ENCODE results near the gene ERG28.

The ERG28 gene

GRCh38 chr14:75675265-75675960, 14.7 kb upstream of the ERG28 start:
- DNase-seq (ENCODE audit: low read depth), result peak; percentile 84
- TF ChIP-seq CTCF (IDR thresholded peaks at IDR 0.05; ENCODE audit: insufficient read depth, low read depth, low read length, missing control alignments), result peak; percentile 37
- no peak overlapping the region for H3K4me3 ChIP-seq (ENCODE audit: low read length)

- no peak for TF ChIP-seq CTCF (IDR thresholded peaks at IDR 0.05; ENCODE audit: insufficient read depth, low read depth, low read length, missing control alignments)
- no peak for DNase-seq (ENCODE audit: low read depth)
Measured at GRCh38 chr14:75673345-75674035, 12.8 kb upstream of the ERG28 start.

GRCh38 chr14:75672605-75673192, 12.0 kb upstream of the ERG28 start:
- no peak for TF ChIP-seq CTCF (IDR thresholded peaks at IDR 0.05; ENCODE audit: insufficient read depth, low read depth, low read length, missing control alignments)
- no peak for DNase-seq (ENCODE audit: low read depth)

More at GRCh38 chr14:75673345-75674035, 12.8 kb upstream of the ERG28 start:
- H3K4me3 ChIP-seq (ENCODE audit: low read length), result no peak overlapping the region

GRCh38 chr14:75667099-75667765, 6.6 kb upstream of the ERG28 start:
- TF ChIP-seq CTCF (IDR thresholded peaks at IDR 0.05; ENCODE audit: insufficient read depth, low read depth, low read length, missing control alignments), result no peak
- DNase-seq (ENCODE audit: low read depth), result no peak
- H3K4me3 ChIP-seq (ENCODE audit: low read length), result no peak overlapping the region

More at GRCh38 chr14:75672605-75673192, 12.0 kb upstream of the ERG28 start:
- no peak overlapping the region for H3K4me3 ChIP-seq (ENCODE audit: low read length)

- H3K4me3 ChIP-seq (ENCODE audit: low read length), result no peak overlapping the region
- TF ChIP-seq CTCF (IDR thresholded peaks at IDR 0.05; ENCODE audit: insufficient read depth, low read depth, low read length, missing control alignments), result no peak
- no peak for DNase-seq (ENCODE audit: low read depth)
Measured at GRCh38 chr14:75662966-75663365, 2.3 kb upstream of the ERG28 start.

GRCh38 chr14:75661499-75661814, 781 bp upstream of the ERG28 start:
- peak overlapping the region; percentile 90 for H3K4me3 ChIP-seq (ENCODE audit: low read length)
- no peak for TF ChIP-seq CTCF (IDR thresholded peaks at IDR 0.05; ENCODE audit: insufficient read depth, low read depth, low read length, missing control alignments)
- DNase-seq (ENCODE audit: low read depth), result no peak
